Measurements from ENCODE around the gene FXYD1.

Gene FXYD1

DNA sequence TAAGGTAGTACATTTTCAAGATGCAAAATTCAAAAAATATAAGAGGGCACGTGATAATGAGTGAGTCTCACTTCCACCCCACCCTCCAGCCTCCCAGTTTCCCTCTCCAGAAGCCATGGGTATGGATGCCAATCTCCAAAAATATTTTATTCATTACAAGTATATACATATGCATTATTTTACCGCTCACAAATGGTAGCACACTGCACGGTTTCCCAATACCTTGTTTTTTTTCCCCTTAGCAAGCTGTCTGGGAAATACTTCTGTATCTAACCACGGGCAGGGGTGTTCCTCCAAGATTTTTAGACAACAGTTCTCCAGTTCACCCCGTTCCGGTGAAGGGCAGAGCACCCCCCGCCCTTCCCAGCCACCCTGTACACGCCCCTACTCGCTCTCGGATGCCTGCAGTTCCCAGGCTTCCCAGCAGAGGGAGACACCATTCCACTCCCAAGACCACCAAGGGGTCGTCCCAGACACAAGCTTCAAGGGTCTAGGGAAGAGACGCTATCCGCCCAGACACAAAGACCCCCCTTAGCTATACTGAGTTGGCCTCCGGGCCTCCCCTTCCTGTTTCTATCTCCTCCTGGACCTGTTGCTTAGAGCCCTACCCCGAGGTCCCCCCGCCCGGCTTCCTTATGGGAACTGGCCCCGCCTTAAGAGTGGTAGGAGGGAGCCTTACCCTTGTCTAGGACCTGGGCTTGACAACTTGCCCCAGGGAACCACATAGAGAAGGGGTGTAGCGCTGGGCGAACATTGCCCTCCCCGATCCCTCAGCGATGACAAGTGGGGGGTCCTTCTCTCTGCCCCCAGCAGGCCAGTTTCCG, 24.1 kb upstream of the FXYD1 start:
- no peak overlapping the region for H3K9ac ChIP-seq (ENCODE audit: low read length)
- peak overlapping the region; percentile 18 for H4K91ac ChIP-seq (ENCODE audit: low read depth, low read length)
- no peak overlapping the region for H4K12ac ChIP-seq (ENCODE audit: low read depth, low read length)
- H3K9me3 ChIP-seq (ENCODE audit: insufficient read depth, low read depth, low read length), result no peaks in the 10 kb centered on the region
- H3K36me3 ChIP-seq (ENCODE audit: control insufficient read depth in 1 of 2, insufficient read depth in 2 of 2, low read length in 2 of 2), result no peaks in the 10 kb centered on the region
- H3K18ac ChIP-seq (ENCODE audit: low read length), result peak overlapping the region; percentile 65
- no peaks in the 10 kb centered on the region for H3K79me2 ChIP-seq (ENCODE audit: control insufficient read depth, insufficient read depth, low read length, poor library complexity)
- peak overlapping the region; percentile 31 for H4K8ac ChIP-seq (ENCODE audit: low read depth, low read length)
- no peak overlapping the region for H2BK5ac ChIP-seq (ENCODE audit: low read depth, low read length, poor library complexity)
- peak overlapping the region; percentile 71 for H2AFZ ChIP-seq (ENCODE audit: insufficient read depth, low read length, poor library complexity)
- H3K4me3 ChIP-seq (ENCODE audit: low read depth, low read length), result no peak overlapping the region
- no peak overlapping the region for H2BK12ac ChIP-seq (ENCODE audit: low read length)
- no peaks in the 10 kb centered on the region for H3K27me3 ChIP-seq (ENCODE audit: insufficient read depth, low read length)
- H3K14ac ChIP-seq (ENCODE audit: low read length), result no peak overlapping the region
- peak overlapping the region; percentile 5 for H2BK120ac ChIP-seq (ENCODE audit: insufficient read depth, low read length, poor library complexity)
- WGBS (ENCODE audit: extremely low coverage, insufficient coverage, insufficient read length), result no CpG with 5 or more reads among the region's 23 CpGs
- no peak overlapping the region for H2AK5ac ChIP-seq (ENCODE audit: low read length)
- no peak overlapping the region for H3K27ac ChIP-seq (ENCODE audit: low read depth, low read length)
- peak overlapping the region; percentile 48 for H3K4me2 ChIP-seq (ENCODE audit: low read length)
- peaks cover 4 to 10% of the 10 kb centered on the region in 2 experiments for H3K4me1 ChIP-seq (ENCODE audit: control insufficient read depth in 1 of 2, insufficient read depth in 2 of 2, low read length in 2 of 2)
- H3K79me1 ChIP-seq (ENCODE audit: low read length), result peaks cover 3% of the 10 kb centered on the region
- H3K4ac ChIP-seq (ENCODE audit: low read depth, low read length), result no peak overlapping the region
- DNase-seq, result peak in 1 of 2 donors; percentile 62
- no peak overlapping the region for H3K23ac ChIP-seq (ENCODE audit: low read length)

GRCh38 chr19:35115177-35115951, 23.3 kb upstream of the FXYD1 start, which contains the start of gene FXYD3:
TSS of gene FXYD3 (plus strand) at chr19:35115823. CDS start at chr19:35119377, 3,554 bp downstream.
- no peaks in the 10 kb centered on the region for H3K79me2 ChIP-seq (ENCODE audit: control insufficient read depth, insufficient read depth, low read length, poor library complexity)
- H3K9me3 ChIP-seq (ENCODE audit: insufficient read depth, low read depth, low read length), result no peaks in the 10 kb centered on the region
- no peaks in the 10 kb centered on the region for H3K36me3 ChIP-seq (ENCODE audit: control insufficient read depth in 1 of 2, insufficient read depth in 2 of 2, low read length in 2 of 2)
- DNase-seq, result no peak
- H3K79me1 ChIP-seq (ENCODE audit: low read length), result peaks cover 3% of the 10 kb centered on the region
- H2BK12ac ChIP-seq (ENCODE audit: low read length), result peak within 1 kb of the TSS; percentile 34
- WGBS (ENCODE audit: extremely low coverage, insufficient coverage, insufficient read length), result no CpG with 5 or more reads among the region's 14 CpGs
- peak within 1 kb of the TSS; percentile 48 for H3K4me2 ChIP-seq (ENCODE audit: low read length)
- no peak within 1 kb of the TSS for H3K4ac ChIP-seq (ENCODE audit: low read depth, low read length)
- H3K27me3 ChIP-seq (ENCODE audit: insufficient read depth, low read length), result no peaks in the 10 kb centered on the region
- peak within 1 kb of the TSS; percentile 18 for H4K91ac ChIP-seq (ENCODE audit: low read depth, low read length)
- H3K14ac ChIP-seq (ENCODE audit: low read length), result no peak within 1 kb of the TSS
- H2AFZ ChIP-seq (ENCODE audit: insufficient read depth, low read length, poor library complexity), result peak within 1 kb of the TSS; percentile 71
- no peak within 1 kb of the TSS for H3K4me3 ChIP-seq (ENCODE audit: low read depth, low read length)
- H3K9ac ChIP-seq (ENCODE audit: low read length), result no peak within 1 kb of the TSS
- peak within 1 kb of the TSS; percentile 5 for H2BK120ac ChIP-seq (ENCODE audit: insufficient read depth, low read length, poor library complexity)
- H3K4me1 ChIP-seq (ENCODE audit: control insufficient read depth in 1 of 2, insufficient read depth in 2 of 2, low read length in 2 of 2), result peaks cover 4 to 10% of the 10 kb centered on the region in 2 experiments
- no peak within 1 kb of the TSS for H3K23ac ChIP-seq (ENCODE audit: low read length)
- no peak within 1 kb of the TSS for H3K27ac ChIP-seq (ENCODE audit: low read depth, low read length)
- peak within 1 kb of the TSS; percentile 31 for H4K8ac ChIP-seq (ENCODE audit: low read depth, low read length)
- no peak within 1 kb of the TSS for H2BK5ac ChIP-seq (ENCODE audit: low read depth, low read length, poor library complexity)
- no peak within 1 kb of the TSS for H2AK5ac ChIP-seq (ENCODE audit: low read length)
- H4K12ac ChIP-seq (ENCODE audit: low read depth, low read length), result no peak within 1 kb of the TSS
- H3K18ac ChIP-seq (ENCODE audit: low read length), result peak within 1 kb of the TSS; percentile 65

DNA sequence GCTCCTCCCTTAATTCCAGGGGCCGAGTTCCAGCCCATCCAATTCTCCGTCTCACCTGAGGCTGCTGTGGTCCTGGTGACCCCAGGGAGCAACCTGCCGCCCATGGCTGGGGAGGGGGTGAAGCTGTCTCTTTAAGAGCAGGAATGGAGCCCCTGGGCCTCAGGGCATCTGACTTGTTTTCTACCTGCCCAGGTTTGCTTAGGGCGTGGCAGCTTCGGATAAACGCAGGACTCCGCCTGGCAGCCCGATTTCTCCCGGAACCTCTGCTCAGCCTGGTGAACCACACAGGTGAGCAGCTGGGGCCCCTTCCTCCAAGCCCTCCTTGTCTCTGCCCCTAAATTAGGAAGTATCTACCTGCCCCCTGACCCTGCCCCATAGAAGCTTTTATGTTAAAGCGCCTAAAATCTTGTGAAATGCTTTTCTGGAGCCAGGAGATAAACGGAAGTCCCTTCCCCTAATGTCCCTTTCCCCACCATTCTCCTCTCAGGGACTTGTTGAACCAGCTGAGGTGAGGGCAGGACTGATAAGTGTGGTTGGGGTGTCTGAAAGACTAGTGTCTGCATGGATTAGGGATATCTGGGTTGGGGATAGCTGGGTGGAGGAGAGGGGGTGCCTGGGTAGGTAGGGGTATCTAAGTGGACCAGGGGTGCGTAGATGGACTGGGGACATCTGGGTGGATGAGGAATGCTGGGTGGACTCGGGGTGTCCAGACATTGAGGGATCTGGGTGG, 22.4 kb upstream of the FXYD1 start:
- H3K9ac ChIP-seq (ENCODE audit: low read length), result no peak overlapping the region
- WGBS (ENCODE audit: extremely low coverage, insufficient coverage, insufficient read length), result no CpG with 5 or more reads among the region's 13 CpGs
- H2BK12ac ChIP-seq (ENCODE audit: low read length), result no peak overlapping the region
- H4K8ac ChIP-seq (ENCODE audit: low read depth, low read length), result no peak overlapping the region
- peak in 1 of 2 donors; percentile 48 for DNase-seq
- H2AFZ ChIP-seq (ENCODE audit: insufficient read depth, low read length, poor library complexity), result no peak overlapping the region
- H3K18ac ChIP-seq (ENCODE audit: low read length), result no peak overlapping the region
- H2AK5ac ChIP-seq (ENCODE audit: low read length), result no peak overlapping the region
- H3K9me3 ChIP-seq (ENCODE audit: insufficient read depth, low read depth, low read length), result no peaks in the 10 kb centered on the region
- H3K4me2 ChIP-seq (ENCODE audit: low read length), result no peak overlapping the region
- no peak overlapping the region for H4K12ac ChIP-seq (ENCODE audit: low read depth, low read length)
- H3K4ac ChIP-seq (ENCODE audit: low read depth, low read length), result no peak overlapping the region
- no peak overlapping the region for H3K14ac ChIP-seq (ENCODE audit: low read length)
- H2BK5ac ChIP-seq (ENCODE audit: low read depth, low read length, poor library complexity), result no peak overlapping the region
- H3K27me3 ChIP-seq (ENCODE audit: insufficient read depth, low read length), result no peaks in the 10 kb centered on the region
- H4K91ac ChIP-seq (ENCODE audit: low read depth, low read length), result no peak overlapping the region
- H3K36me3 ChIP-seq (ENCODE audit: control insufficient read depth in 1 of 2, insufficient read depth in 2 of 2, low read length in 2 of 2), result no peaks in the 10 kb centered on the region
- H3K79me2 ChIP-seq (ENCODE audit: control insufficient read depth, insufficient read depth, low read length, poor library complexity), result no peaks in the 10 kb centered on the region
- peaks cover 3% of the 10 kb centered on the region for H3K79me1 ChIP-seq (ENCODE audit: low read length)
- H3K4me1 ChIP-seq (ENCODE audit: control insufficient read depth in 1 of 2, insufficient read depth in 2 of 2, low read length in 2 of 2), result peaks cover 4 to 10% of the 10 kb centered on the region in 2 experiments
- no peak overlapping the region for H3K27ac ChIP-seq (ENCODE audit: low read depth, low read length)
- no peak overlapping the region for H3K4me3 ChIP-seq (ENCODE audit: low read depth, low read length)
- no peak overlapping the region for H3K23ac ChIP-seq (ENCODE audit: low read length)
- H2BK120ac ChIP-seq (ENCODE audit: insufficient read depth, low read length, poor library complexity), result no peak overlapping the region

DNA sequence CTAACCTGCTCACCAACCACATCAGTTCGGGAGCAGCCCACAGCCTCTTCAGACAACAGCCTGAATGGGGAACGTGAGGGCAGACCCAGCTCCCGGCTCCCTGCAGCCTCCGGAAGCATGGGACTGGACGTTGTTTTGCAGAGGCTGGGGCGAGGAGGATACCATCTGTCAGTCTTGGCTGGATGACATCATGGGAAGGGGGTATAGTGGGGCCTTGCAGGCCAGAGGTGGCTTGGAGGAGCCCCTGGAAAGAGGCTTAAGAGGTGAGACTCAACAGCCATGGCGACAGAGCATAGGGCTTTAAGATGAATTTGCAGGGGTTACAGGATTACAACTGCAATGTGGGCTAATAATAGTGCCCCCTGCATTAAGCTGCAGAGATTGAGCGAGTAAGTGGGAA, 21.5 kb upstream of the FXYD1 start:
- WGBS (ENCODE audit: extremely low coverage, insufficient coverage, insufficient read length), result no CpG with 5 or more reads among the region's 8 CpGs
- H4K8ac ChIP-seq (ENCODE audit: low read depth, low read length), result no peak overlapping the region

More for the DNA sequence above, 21.5 kb upstream of the FXYD1 start:
- no peak overlapping the region for H4K12ac ChIP-seq (ENCODE audit: low read depth, low read length)
- H3K23ac ChIP-seq (ENCODE audit: low read length), result no peak overlapping the region
- H3K14ac ChIP-seq (ENCODE audit: low read length), result no peak overlapping the region
- peaks cover 4 to 10% of the 10 kb centered on the region in 2 experiments for H3K4me1 ChIP-seq (ENCODE audit: control insufficient read depth in 1 of 2, insufficient read depth in 2 of 2, low read length in 2 of 2)
- H2BK120ac ChIP-seq (ENCODE audit: insufficient read depth, low read length, poor library complexity), result no peak overlapping the region
- no peak overlapping the region for H2BK5ac ChIP-seq (ENCODE audit: low read depth, low read length, poor library complexity)
- no peak overlapping the region for H3K18ac ChIP-seq (ENCODE audit: low read length)
- H3K9me3 ChIP-seq (ENCODE audit: insufficient read depth, low read depth, low read length), result no peaks in the 10 kb centered on the region
- no peak overlapping the region for H2AK5ac ChIP-seq (ENCODE audit: low read length)
- no peak overlapping the region for H3K4ac ChIP-seq (ENCODE audit: low read depth, low read length)
- H2AFZ ChIP-seq (ENCODE audit: insufficient read depth, low read length, poor library complexity), result no peak overlapping the region
- H2BK12ac ChIP-seq (ENCODE audit: low read length), result no peak overlapping the region
- H3K9ac ChIP-seq (ENCODE audit: low read length), result no peak overlapping the region
- H3K79me1 ChIP-seq (ENCODE audit: low read length), result peaks cover 3% of the 10 kb centered on the region
- H3K27me3 ChIP-seq (ENCODE audit: insufficient read depth, low read length), result no peaks in the 10 kb centered on the region
- no peaks in the 10 kb centered on the region for H3K79me2 ChIP-seq (ENCODE audit: control insufficient read depth, insufficient read depth, low read length, poor library complexity)
- H3K36me3 ChIP-seq (ENCODE audit: control insufficient read depth in 1 of 2, insufficient read depth in 2 of 2, low read length in 2 of 2), result no peaks in the 10 kb centered on the region
- no peak overlapping the region for H3K27ac ChIP-seq (ENCODE audit: low read depth, low read length)
- no peak overlapping the region for H3K4me2 ChIP-seq (ENCODE audit: low read length)
- no peak overlapping the region for H3K4me3 ChIP-seq (ENCODE audit: low read depth, low read length)
- DNase-seq, result no peak
- H4K91ac ChIP-seq (ENCODE audit: low read depth, low read length), result no peak overlapping the region
